Kidney (tissue), 14 donors: ENCODE measurements around the gene LMTK2. TPM values are rescaled to one million over a fixed set of nuclear protein-coding genes. Genes with fewer than 3 reads are reported as not detected.

Experiments used
- DNase-seq, 5 donors: peaks; one replicate each; pipeline ENCODE4 v3.0.0-alpha.2; 2013 to 2020
- FAIRE-seq: peaks from 2 replicates; lab custom pipeline; 2012; peaks lifted over from hg19 to GRCh38; lab: Jason Lieb, UNC
- H3K27ac ChIP-seq, 2 donors: one replicate each; pipeline ENCODE4 v1.7.0; 2013; ENCODE audit warnings: low read depth in 2 of 2, low read length in 2 of 2, inconsistent platforms in 1 of 2
- H3K27me3 ChIP-seq: one replicate; pipeline ENCODE4 v1.7.1; 2013; ENCODE audit warnings: low read length, inconsistent platforms; ENCODE audit not compliant: control insufficient read depth, insufficient read depth
- H3K36me3 ChIP-seq, 3 donors: one replicate each; pipeline versions ENCODE4 v1.7.0 to v1.7.1; 2013; ENCODE audit warnings: low read length in 3 of 3, control low read depth in 1 of 3, inconsistent platforms in 1 of 3; ENCODE audit not compliant: insufficient read depth in 3 of 3, control insufficient read depth in 2 of 3
- H3K4me1 ChIP-seq, 3 donors: one replicate each; pipeline versions ENCODE4 v1.7.0 to v1.7.1; 2013; ENCODE audit warnings: low read length in 3 of 3, inconsistent platforms in 1 of 3, low read depth in 1 of 3; ENCODE audit not compliant: control insufficient read depth in 2 of 3, insufficient read depth in 2 of 3
- H3K4me3 ChIP-seq, 3 donors: one replicate each; pipeline versions ENCODE4 v1.7.0 to v1.8.1; 2013; ENCODE audit warnings: low read length in 3 of 3, control low read depth in 1 of 3, inconsistent platforms in 1 of 3
- H3K9ac ChIP-seq, 3 donors: one replicate each; pipeline versions ENCODE4 v1.7.0 to v1.7.1; 2013; ENCODE audit warnings: low read length in 3 of 3, control low read depth in 1 of 3, inconsistent platforms in 1 of 3
- H3K9me3 ChIP-seq, 3 donors: one replicate each; pipeline versions ENCODE4 v1.7.0 to v1.7.1; 2013; ENCODE audit warnings: low read length in 3 of 3, control low read depth in 1 of 3, inconsistent platforms in 1 of 3; ENCODE audit not compliant: control insufficient read depth in 2 of 3, insufficient read depth in 1 of 3
- intact Hi-C: fragments of 100-400 bp; cut with DNase I; formaldehyde crosslinking; loops from one replicate; pipeline ENCODE4 v1.11.1; 2022
- polyA plus RNA-seq: library from polyadenylated mRNA; stranded (reverse); fragments of 350-450 nt; fragmentation: Illumina TruSeq; extraction: RNeasy Lipid Tissue Mini Kit (QIAGEN cat#74804); gene quantifications from one replicate; pipeline ENCODE4 v1.2.3, GENCODE V29; 2014; ENCODE audit warnings: low read depth, low replicate concordance; ENCODE audit not compliant: insufficient read depth
- total RNA-seq: library from RNA; stranded (reverse); fragmentation: NEBNext Ultra II Directional; extraction: Animal tissue kit (Norgen Biotek cat#: 25700); gene quantifications from one replicate; pipeline ENCODE4 v1.2.1, GENCODE V29; 2021
- TF ChIP-seq, protein P1 (sequence below): IDR thresholded peaks from 3 replicates; pipeline ENCODE4 v1.5.1; 2012; ENCODE audit warnings: mild to moderate bottlenecking, moderate library complexity, borderline replicate concordance; ENCODE audit not compliant: insufficient read depth; ENCODE audit errors: extremely low read depth
- donor health status: control.
- donor health status: control.
- donor health status: control.
- donor health status: control.
- donor health status: control.
- donor health status: DM: yes; HTN: yes; CAD: no.
- donor health status: Normal renal cell carcinoma (clear cell type).

The LMTK2 gene
- total and polyA plus RNA-seq, 2 donors from 2014 or later = 3.3 to 24.8 TPM

DNA sequence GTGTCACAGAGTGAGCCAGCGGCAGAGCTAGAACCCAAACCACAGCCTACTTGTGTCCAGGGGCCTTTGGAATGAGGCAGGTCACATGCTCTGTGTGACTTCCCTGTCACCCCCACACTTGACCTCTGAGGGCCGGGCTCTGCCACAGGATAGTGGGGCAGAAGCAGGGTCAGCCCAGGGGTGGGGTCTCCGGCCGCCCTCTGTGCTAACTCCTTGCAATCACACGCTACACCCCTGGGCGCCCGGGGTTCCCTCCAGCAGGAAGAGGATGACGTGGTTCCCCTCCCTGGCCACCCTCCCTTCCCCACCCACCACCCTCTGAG is 125.6 kb downstream of the LMTK2 start:
- Histone ChIP-seq H3K4me1 (no peaks in the 10 kb centered on the region), H3K36me3 (peaks cover 0 to 3% (median 0%) of the 10 kb centered on the region in 3 donors), H3K27me3 (no peaks in the 10 kb centered on the region), H3K4me3 (no peak overlapping the region), H3K9ac (no peak overlapping the region), H3K27ac (no peak overlapping the region), H3K9me3 (no peaks in the 10 kb centered on the region)
- TF ChIP-seq, protein P1, sequence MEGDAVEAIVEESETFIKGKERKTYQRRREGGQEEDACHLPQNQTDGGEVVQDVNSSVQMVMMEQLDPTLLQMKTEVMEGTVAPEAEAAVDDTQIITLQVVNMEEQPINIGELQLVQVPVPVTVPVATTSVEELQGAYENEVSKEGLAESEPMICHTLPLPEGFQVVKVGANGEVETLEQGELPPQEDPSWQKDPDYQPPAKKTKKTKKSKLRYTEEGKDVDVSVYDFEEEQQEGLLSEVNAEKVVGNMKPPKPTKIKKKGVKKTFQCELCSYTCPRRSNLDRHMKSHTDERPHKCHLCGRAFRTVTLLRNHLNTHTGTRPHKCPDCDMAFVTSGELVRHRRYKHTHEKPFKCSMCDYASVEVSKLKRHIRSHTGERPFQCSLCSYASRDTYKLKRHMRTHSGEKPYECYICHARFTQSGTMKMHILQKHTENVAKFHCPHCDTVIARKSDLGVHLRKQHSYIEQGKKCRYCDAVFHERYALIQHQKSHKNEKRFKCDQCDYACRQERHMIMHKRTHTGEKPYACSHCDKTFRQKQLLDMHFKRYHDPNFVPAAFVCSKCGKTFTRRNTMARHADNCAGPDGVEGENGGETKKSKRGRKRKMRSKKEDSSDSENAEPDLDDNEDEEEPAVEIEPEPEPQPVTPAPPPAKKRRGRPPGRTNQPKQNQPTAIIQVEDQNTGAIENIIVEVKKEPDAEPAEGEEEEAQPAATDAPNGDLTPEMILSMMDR = no peak
- intact Hi-C loops = no loop called here
- DNase-seq (peak in 1 of 5 donors; percentile 54), FAIRE-seq (no peak)

DNA sequence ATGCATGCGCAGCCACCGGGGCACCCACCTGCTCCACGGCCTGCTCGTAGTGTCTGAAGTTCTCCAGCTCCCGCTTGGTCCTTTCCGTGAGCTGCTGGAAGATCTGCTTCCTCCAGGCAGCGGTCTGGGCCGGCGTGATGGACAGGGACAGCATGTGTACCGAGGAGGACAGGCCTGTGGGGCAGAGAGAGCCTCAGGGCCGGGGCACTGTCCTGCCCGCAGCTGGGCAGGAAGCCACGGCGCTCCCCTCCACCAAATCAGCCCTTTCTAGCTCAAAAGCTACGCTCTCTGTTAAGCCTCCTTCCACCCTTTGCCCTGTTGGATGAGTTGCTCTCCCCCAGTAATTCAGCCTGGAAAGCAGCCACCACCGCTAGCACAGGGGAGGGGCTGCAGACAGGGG is 126.1 kb downstream of the LMTK2 start:
- Histone ChIP-seq H3K27ac (no peak overlapping the region), H3K4me3 (no peak overlapping the region), H3K36me3 (peaks cover 0 to 2% (median 0%) of the 10 kb centered on the region in 3 donors), H3K27me3 (no peaks in the 10 kb centered on the region), H3K9me3 (no peaks in the 10 kb centered on the region), H3K4me1 (no peaks in the 10 kb centered on the region), H3K9ac (no peak overlapping the region)
- FAIRE-seq (no peak), DNase-seq (no peak)
- TF ChIP-seq, protein P1 = no peak
- intact Hi-C loops = no loop called here

DNA sequence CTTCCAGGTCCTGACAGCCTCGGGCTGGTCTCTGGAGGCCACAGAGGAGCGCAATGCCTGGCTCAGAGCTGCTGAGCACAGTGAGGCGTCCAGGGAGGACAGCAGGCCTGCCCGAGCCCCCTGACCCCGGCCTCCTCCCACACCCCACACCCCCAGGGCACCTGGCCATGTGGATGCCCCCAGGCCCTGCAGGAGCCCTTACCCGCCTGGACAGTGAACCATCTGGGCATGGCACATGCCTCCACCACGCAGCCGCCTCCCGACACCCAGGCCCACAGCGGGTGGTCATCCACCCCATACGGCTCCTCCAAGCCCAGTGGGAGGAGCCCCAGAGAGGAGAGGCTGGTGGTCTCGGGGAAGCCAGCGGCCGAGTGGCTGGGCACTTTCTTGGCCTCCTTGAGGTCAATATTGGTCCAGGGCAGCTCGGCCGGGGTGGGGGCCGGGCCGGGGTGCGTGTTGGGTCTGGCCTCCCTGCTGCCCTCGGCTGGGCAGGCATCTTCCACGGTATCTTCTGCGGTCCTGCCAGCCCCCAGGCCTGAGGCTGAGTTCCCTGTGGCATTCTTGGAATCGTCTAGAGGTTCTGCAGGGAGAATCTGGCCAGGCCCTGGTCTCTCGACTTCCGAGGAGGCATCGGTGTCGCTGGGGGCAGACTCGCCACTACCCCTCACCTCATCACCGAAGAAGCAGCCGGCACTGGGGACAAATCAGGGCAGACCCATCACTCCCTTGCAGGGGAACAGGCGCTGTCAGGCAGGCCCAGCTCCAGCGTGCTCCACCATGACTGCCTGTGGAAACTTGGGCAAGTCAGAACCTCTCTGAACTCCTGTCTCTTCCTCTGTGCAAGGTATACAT is 126.8 kb downstream of the LMTK2 start:
- Histone ChIP-seq H3K36me3 (peaks cover 0 to 3% (median 0%) of the 10 kb centered on the region in 3 donors), H3K9ac (no peak overlapping the region), H3K4me3 (no peak overlapping the region), H3K27me3 (no peaks in the 10 kb centered on the region), H3K27ac (no peak overlapping the region), H3K4me1 (no peaks in the 10 kb centered on the region), H3K9me3 (no peaks in the 10 kb centered on the region)
- no peak for FAIRE-seq
- TF ChIP-seq, protein P1 = no peak
- no peak for DNase-seq
- intact Hi-C loops = no loop called here
